NT2/D1 (cell line): ENCODE results near the gene PIK3R5.

Experiments
- DNase-seq: peaks from one replicate; pipeline ENCODE4 v3.0.0-alpha.2; 2011; ENCODE audit warnings: low read depth, low spot score
- H3K27me3 ChIP-seq: 2 replicates; pipeline ENCODE4 v1.6.0; 2011; ENCODE audit warnings: mild to moderate bottlenecking; ENCODE audit not compliant: insufficient read length, insufficient read depth
- H3K36me3 ChIP-seq: 2 replicates; pipeline ENCODE4 v1.6.1; 2011; ENCODE audit warnings: mild to moderate bottlenecking, low read length, mixed read lengths; ENCODE audit not compliant: insufficient read depth, insufficient read length
- H3K4me1 ChIP-seq: 2 replicates; pipeline ENCODE4 v1.5.1; 2011; ENCODE audit not compliant: insufficient read depth, insufficient read length
- H3K4me3 ChIP-seq: 2 replicates; pipeline ENCODE4 v1.5.1; 2011; ENCODE audit warnings: low read depth; ENCODE audit not compliant: insufficient read length
- H3K9ac ChIP-seq: 2 replicates; pipeline ENCODE4 v1.6.0; 2011; ENCODE audit warnings: low read depth; ENCODE audit not compliant: insufficient read length
- H3K9me3 ChIP-seq: 2 replicates; pipeline ENCODE4 v1.5.1; 2011; ENCODE audit warnings: mild to moderate bottlenecking, low read length; ENCODE audit not compliant: insufficient read depth
- SUZ12 ChIP-seq: IDR thresholded peaks from 2 replicates; pipeline ENCODE4 v1.6.1; 2011; ENCODE audit not compliant: insufficient read length, insufficient read depth; ENCODE audit errors: extremely low read depth
- YY1 ChIP-seq: IDR thresholded peaks from 2 replicates; pipeline ENCODE4 v1.6.1; 2011; ENCODE audit not compliant: insufficient read length, insufficient read depth
- ZNF274 ChIP-seq: IDR thresholded peaks from 2 replicates; pipeline ENCODE4 v1.6.1; 2011; ENCODE audit warnings: mild to moderate bottlenecking, low read depth, low read length

The PIK3R5 gene

GRCh38 chr17:8894673-8895578 is 70.6 kb downstream of the PIK3R5 start:
- peak overlapping the region; percentile 42 for H3K4me3 ChIP-seq
- DNase-seq, result peak; percentile 48
- H3K4me1 ChIP-seq, result peaks cover 2% of the 10 kb centered on the region
- no peaks in the 10 kb centered on the region for H3K36me3 ChIP-seq
- H3K27me3 ChIP-seq, result no peaks in the 10 kb centered on the region
- H3K9ac ChIP-seq, result peak overlapping the region; percentile 67
- TF ChIP-seq SUZ12 (no peak), ZNF274 (no peak), YY1 (no peak)
- H3K9me3 ChIP-seq, result no peaks in the 10 kb centered on the region

DNA sequence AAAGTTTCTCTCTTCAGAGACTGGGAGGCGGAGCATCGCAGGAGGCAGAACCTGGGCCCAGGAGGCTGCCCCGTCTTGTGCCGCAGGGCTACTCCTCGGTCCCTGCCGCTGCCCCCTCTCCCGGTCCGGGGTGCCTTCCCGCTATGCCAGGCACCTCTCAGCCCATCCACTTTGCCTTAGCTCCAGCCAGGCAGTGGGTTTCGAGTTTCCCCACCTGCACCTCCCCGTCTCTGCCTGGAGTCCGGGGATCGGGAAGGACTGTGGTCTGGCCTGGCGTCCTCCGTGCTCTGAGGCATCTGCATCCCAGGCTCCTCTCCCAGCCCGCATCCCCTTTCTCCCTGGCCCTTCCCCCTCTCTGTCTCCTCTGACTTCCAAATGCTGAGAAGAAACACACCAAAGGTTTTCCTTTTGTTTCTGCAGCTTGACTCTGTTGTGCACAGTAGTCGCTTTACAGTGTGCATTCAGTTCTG is 71.3 kb downstream of the PIK3R5 start:
- Histone ChIP-seq H3K27me3 (no peaks in the 10 kb centered on the region), H3K9ac (peak overlapping the region; percentile 67), H3K36me3 (no peaks in the 10 kb centered on the region), H3K9me3 (no peaks in the 10 kb centered on the region), H3K4me1 (peaks cover 2% of the 10 kb centered on the region), H3K4me3 (peak overlapping the region; percentile 42)
- peak; percentile 20 for DNase-seq
- TF ChIP-seq ZNF274, result no peak
- TF ChIP-seq SUZ12, result no peak
- TF ChIP-seq YY1, result no peak

- H3K27me3 ChIP-seq, result no peaks in the 10 kb centered on the region
- H3K4me1 ChIP-seq, result no peaks in the 10 kb centered on the region
- no peak for TF ChIP-seq ZNF274
- H3K9me3 ChIP-seq, result no peaks in the 10 kb centered on the region
- no peak for DNase-seq
- peak overlapping the region; percentile 42 for H3K4me3 ChIP-seq
- peak overlapping the region; percentile 67 for H3K9ac ChIP-seq
- no peaks in the 10 kb centered on the region for H3K36me3 ChIP-seq
Observed at GRCh38 chr17:8893621-8894201, 71.8 kb downstream of the PIK3R5 start.

DNA sequence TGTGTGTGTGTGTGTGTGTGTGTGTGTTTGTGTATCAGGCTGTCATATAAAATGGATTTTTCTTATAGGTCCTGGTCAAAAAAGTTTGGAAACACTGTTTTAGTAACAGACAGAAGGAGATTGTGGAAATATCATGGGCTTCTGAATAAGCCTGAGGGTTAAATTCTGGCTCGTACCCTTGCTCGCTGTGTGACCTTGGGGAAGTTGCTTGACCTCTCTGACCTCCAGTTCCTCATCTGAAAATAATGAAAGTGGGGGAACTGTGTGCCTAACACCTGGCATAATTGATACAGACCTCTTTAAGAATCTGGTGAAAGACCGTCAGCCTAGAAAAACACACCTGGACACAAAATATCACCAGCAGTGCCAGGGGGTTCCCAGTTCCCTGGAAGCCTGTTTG is 72.4 kb downstream of the PIK3R5 start:
- Histone ChIP-seq H3K9me3 (no peaks in the 10 kb centered on the region), H3K4me1 (no peaks in the 10 kb centered on the region), H3K4me3 (no peak overlapping the region), H3K27me3 (no peaks in the 10 kb centered on the region), H3K9ac (no peak overlapping the region), H3K36me3 (no peaks in the 10 kb centered on the region)
- TF ChIP-seq SUZ12 (no peak), ZNF274 (no peak), YY1 (no peak)
- DNase-seq, result no peak

DNA sequence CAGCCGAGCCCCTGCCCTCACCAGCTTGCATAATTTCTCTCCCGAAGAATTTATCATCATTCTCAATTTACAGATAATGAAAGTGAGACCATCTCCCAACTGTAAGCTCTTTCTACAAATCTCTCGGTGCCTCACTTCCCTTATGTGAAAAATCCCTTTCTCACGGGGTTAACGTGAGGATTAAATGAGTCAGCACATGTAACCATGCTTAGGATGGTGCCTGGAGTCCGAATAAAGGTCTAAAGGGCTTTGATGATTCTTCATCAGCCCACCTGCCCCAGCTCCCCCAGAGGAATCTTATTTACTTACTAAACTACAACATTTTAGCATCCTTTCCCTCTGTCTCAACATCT is 73.2 kb downstream of the PIK3R5 start:
- no peak for TF ChIP-seq YY1
- no peak for TF ChIP-seq SUZ12
- Histone ChIP-seq H3K36me3 (no peaks in the 10 kb centered on the region), H3K9me3 (no peaks in the 10 kb centered on the region), H3K9ac (no peak overlapping the region), H3K4me1 (no peaks in the 10 kb centered on the region), H3K27me3 (no peaks in the 10 kb centered on the region), H3K4me3 (no peak overlapping the region)
- no peak for DNase-seq

GRCh38 chr17:8890671-8891070 is 74.8 kb downstream of the PIK3R5 start:
- no peak overlapping the region for H3K4me3 ChIP-seq
- H3K4me1 ChIP-seq, result no peaks in the 10 kb centered on the region
- H3K36me3 ChIP-seq, result no peaks in the 10 kb centered on the region
- no peaks in the 10 kb centered on the region for H3K9me3 ChIP-seq
- no peak overlapping the region for H3K9ac ChIP-seq
- no peaks in the 10 kb centered on the region for H3K27me3 ChIP-seq
- no peak for DNase-seq
- no peak for TF ChIP-seq SUZ12
- no peak for TF ChIP-seq YY1
- TF ChIP-seq ZNF274, result no peak

- no peak for DNase-seq
- H3K4me1 ChIP-seq, result no peaks in the 10 kb centered on the region
- no peaks in the 10 kb centered on the region for H3K36me3 ChIP-seq
- no peak for TF ChIP-seq SUZ12
- TF ChIP-seq ZNF274, result no peak
- TF ChIP-seq YY1, result no peak
- H3K9me3 ChIP-seq, result no peaks in the 10 kb centered on the region
- no peak overlapping the region for H3K4me3 ChIP-seq
- H3K9ac ChIP-seq, result no peak overlapping the region
- no peaks in the 10 kb centered on the region for H3K27me3 ChIP-seq
Observed at GRCh38 chr17:8889458-8890210, 75.9 kb downstream of the PIK3R5 start.
